C4-2B (cell line): ENCODE data around the gene SEC22A.

ENCODE experiments used
- H3K27ac ChIP-seq: fragments of 450-650 bp; 2 replicates; pipeline ENCODE4 v1.5.1; 2017
- ZFX ChIP-seq: fragments of 450-650 bp; IDR thresholded peaks from 2 replicates; pipeline ENCODE4 v1.6.1; 2017
- TF ChIP-seq, protein P1 (sequence below): fragments of 450-650 bp; conservative IDR thresholded peaks from 2 replicates; pipeline ENCODE4 v1.5.1; 2017; ENCODE audit warnings: mild to moderate bottlenecking

SEC22A gene, protein sequence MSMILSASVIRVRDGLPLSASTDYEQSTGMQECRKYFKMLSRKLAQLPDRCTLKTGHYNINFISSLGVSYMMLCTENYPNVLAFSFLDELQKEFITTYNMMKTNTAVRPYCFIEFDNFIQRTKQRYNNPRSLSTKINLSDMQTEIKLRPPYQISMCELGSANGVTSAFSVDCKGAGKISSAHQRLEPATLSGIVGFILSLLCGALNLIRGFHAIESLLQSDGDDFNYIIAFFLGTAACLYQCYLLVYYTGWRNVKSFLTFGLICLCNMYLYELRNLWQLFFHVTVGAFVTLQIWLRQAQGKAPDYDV

DNA sequence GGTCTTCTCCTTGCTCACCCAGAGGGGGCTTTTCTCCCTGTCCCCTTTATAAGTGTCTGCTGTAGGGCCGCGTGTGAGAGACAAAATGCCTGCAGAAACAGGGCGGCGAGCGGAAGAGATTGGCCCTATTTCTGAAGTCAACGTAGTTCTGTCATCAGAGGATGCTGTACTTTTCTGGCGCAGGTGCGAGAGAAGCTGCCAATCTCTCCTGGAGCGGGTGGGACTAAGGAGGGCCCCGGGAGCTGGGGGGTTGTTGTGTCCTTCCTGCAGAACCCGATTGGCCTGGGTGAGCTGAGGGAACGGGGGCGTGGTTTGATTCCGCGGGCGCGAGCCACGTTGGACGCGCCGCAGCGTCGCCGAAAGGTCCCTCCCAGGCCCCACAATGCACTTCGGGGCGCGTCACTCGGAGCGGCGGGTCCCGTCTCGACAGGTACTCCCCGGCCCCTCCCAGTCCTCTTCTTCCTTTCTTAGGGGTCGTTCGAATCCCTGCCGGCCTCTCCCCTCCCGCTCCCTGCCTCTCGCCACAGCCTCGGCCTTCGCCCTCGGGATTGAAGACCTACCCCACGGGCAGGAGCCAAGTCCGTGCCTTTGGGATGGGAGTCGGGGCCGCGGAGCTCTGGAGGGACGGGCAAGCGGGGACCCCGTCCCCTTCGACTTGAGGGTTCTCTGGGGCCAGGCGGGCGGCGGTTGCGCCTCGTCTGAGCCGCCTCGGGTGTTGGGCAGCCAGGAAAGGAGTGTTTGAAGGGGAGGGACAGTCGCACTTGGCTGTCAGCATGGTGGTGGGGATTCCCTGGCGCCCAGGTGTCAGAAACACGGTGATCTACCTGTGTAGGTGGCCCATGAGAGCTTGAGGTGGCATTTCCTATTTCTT, at the start of gene SEC22A:
TSS of gene SEC22A (plus strand) at position 387 of the 871 bp plus-strand sequence. CDS start 7,275 bp downstream, outside the sequence.
- no peak for TF ChIP-seq ZFX
- TF ChIP-seq, protein P1, sequence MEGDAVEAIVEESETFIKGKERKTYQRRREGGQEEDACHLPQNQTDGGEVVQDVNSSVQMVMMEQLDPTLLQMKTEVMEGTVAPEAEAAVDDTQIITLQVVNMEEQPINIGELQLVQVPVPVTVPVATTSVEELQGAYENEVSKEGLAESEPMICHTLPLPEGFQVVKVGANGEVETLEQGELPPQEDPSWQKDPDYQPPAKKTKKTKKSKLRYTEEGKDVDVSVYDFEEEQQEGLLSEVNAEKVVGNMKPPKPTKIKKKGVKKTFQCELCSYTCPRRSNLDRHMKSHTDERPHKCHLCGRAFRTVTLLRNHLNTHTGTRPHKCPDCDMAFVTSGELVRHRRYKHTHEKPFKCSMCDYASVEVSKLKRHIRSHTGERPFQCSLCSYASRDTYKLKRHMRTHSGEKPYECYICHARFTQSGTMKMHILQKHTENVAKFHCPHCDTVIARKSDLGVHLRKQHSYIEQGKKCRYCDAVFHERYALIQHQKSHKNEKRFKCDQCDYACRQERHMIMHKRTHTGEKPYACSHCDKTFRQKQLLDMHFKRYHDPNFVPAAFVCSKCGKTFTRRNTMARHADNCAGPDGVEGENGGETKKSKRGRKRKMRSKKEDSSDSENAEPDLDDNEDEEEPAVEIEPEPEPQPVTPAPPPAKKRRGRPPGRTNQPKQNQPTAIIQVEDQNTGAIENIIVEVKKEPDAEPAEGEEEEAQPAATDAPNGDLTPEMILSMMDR = no peak
- peak within 1 kb of the TSS; percentile 88 for H3K27ac ChIP-seq

DNA sequence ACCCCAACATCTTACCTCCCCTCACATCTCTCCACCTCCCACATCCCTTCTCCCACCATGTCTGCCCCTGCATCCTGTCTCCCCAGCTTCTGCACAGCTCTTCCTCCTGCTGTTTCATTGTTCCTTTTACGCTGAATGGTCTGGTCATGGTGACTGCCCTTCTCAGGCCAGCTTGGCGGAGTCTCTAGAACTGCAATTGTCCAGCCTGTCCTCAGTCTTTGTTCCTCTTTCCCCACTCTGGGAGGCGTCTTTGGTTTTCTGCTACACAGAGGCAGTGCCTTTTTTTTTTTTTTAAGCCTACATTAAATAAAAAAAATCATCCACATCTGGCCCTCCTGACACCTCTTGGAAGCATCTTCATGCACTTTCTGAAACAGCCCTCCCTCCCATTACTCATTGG, 49.1 kb upstream of the SEC22A start:
- TF ChIP-seq, protein P1 = no peak
- no peak for TF ChIP-seq ZFX
- H3K27ac ChIP-seq = no peak overlapping the region

DNA sequence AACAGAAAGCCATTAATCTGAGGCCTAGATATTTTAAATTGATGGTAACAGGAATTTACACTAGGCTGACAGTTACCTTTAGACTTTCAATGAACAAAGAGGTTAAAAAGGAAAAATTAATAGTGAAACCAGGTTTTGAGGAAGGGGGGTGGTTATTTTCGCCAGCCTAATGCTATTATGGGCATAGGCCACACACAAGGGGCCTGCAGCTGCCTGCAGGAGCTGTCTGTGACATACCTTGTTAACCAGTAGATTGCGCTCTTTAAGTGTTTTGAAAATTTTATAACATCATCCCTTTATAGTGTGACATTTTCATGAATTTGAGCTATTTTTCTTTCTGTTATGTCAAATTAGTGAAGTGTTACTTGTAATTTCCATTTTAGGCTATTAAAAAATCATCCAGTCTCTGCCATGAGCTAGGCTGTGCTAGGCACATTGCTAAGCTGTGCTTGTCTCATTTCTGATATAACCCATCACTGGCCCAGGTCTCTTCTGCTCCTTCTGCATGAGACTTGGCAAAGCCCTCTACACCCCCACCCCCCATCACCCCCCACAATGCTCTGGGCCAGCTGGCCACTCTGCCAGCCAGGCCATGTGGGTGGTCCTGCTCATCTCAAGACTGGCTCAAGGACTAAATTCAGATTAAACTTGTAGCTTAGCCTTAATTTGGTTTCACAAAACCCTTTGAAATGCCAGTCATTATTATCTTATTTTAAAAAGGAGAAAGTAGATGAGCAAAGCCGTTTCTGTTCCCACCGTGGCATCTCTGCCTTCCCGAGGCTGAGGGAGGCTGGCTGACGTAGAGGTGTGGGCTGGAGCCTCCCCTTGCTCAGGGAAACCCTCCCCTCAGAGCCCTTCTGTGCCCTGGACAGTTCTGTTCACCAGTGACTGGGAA, 48.4 kb upstream of the SEC22A start:
- no peak overlapping the region for H3K27ac ChIP-seq
- TF ChIP-seq, protein P1 = no peak
- TF ChIP-seq ZFX = no peak

DNA sequence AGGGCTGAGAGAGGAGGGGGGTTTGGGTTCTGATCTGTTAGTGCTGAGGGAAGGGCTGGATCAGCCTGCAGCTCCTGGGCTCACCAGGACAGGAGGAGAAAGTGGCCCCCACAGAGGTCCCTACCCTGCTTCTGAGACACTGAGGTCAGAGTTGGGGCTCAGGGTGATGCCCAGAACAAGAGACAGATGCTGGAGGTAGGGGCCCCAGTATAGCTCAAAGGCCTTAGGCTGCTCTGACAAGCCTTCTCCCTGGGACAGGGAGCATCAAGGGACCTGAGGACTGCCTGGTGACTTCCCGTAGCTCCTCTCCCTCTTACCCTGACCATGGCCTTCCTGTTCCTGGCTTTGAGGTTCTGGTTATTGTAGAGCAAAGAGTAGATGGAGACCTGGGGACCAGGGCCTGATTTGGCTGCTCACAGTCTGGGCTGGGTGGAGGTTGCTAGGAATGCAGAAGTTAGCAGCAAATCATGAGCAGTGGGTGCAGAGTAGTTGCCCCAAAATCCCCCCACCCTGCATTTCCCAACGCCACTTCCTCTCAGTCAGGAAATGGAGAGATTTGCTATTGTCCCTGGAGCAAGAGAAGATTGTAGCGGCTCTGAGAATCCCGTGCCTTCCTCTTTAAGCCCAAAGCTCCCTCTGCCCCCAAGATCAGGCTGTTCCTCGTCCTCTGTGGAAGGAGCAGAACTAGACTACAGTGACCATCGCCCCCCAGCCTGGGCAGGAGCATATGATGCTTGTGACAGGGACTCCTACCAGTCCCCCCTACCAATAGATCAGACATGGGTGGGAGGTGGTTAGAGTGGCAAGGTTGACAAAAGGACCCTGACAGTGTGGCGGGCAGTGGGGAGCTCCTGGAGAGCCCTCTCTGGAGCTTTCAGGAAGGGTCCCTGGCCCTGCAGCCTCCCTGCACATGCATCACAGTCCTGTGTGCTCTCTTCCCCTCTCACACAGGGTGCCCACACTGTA, 47.4 kb upstream of the SEC22A start:
- no peak overlapping the region for H3K27ac ChIP-seq
- TF ChIP-seq ZFX = no peak
- TF ChIP-seq, protein P1 = no peak

DNA sequence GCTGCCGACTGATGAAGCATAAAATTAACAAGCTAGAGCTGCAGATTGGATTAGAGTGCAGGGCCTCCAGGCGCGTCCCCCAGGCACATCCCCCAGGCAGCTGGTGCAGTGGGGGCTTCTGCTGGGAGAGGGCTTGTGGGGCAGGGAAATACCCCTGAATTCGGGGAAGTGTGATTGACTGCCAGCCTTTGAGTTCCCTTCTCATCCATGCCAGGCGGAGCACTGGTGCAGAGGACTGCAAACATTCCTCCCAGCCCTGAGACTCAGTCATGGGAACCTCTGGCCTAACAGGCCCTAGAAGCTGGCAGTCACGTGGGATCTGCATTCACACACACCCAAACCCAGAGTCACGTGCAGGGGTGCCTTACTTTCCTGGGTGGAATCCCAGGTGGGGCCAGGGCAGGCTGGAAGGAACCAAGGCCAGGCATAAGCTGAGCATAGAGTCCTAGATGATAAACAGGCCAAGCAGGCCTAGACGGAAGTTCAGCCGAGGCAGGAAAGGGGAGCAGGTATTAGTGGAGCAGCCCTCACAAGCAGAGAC, 46.2 kb upstream of the SEC22A start:
- no peak overlapping the region for H3K27ac ChIP-seq
- TF ChIP-seq ZFX = no peak
- TF ChIP-seq, protein P1 = no peak
